ENCODE results near the gene RESP18.

DNA sequence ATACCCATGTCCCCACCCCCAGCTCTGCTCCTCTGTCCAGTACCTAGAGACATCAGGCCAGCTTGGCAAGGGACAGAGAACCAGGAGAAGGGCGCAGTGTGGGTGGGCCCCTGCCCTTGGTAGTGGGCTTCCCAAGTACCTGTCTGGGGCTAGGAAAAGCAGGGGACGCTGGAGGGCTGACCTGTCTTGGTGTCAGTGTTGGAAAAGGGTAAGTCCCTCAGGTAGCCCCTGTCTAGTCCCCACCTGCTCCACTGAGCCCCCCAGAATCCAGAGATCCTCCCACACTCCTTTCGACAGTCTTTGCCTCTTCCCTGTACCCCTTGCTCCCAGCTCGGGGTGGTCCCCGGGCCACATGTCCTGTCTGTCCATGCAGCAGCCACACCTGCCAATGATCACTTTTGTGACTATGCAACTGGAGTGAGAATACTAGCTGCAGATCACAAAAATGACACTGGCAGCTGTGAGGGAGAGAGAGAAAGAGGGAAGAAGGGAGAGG, 38.8 kb downstream of the RESP18 start:
- TF ChIP-seq, protein P1, sequence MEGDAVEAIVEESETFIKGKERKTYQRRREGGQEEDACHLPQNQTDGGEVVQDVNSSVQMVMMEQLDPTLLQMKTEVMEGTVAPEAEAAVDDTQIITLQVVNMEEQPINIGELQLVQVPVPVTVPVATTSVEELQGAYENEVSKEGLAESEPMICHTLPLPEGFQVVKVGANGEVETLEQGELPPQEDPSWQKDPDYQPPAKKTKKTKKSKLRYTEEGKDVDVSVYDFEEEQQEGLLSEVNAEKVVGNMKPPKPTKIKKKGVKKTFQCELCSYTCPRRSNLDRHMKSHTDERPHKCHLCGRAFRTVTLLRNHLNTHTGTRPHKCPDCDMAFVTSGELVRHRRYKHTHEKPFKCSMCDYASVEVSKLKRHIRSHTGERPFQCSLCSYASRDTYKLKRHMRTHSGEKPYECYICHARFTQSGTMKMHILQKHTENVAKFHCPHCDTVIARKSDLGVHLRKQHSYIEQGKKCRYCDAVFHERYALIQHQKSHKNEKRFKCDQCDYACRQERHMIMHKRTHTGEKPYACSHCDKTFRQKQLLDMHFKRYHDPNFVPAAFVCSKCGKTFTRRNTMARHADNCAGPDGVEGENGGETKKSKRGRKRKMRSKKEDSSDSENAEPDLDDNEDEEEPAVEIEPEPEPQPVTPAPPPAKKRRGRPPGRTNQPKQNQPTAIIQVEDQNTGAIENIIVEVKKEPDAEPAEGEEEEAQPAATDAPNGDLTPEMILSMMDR (IDR thresholded peaks at IDR 0.05), result no peak
- no peak for TF ChIP-seq EZH2 (IDR thresholded peaks at IDR 0.05)

Measured in neural progenitor cell (in vitro differentiated cells).